Thyroid gland (tissue), 4 donors: ENCODE data around the gene SART3.

Experiments used
- POLR2A ChIP-seq, 2 donors: fragments of 450-650 bp; IDR thresholded peaks; one replicate each; pipeline ENCODE4 v1.6.1; 2017; ENCODE audit warnings: antibody characterized with exemption in 2 of 2, mild to moderate bottlenecking in 2 of 2, moderate library complexity in 1 of 2
- TF ChIP-seq, protein P1 (sequence below), 6 experiments: fragments of 200-600 bp in 3 of 6; fragments of 450-650 bp in 3 of 6; sonication (generic) in 3 of 6; IDR thresholded peaks; one replicate each; pipeline ENCODE4 v1.5.1; 2016 to 2019; ENCODE audit warnings: antibody characterized with exemption in 6 of 6, mild to moderate bottlenecking in 2 of 6, inconsistent platforms in 1 of 6, moderate library complexity in 1 of 6

DNA sequence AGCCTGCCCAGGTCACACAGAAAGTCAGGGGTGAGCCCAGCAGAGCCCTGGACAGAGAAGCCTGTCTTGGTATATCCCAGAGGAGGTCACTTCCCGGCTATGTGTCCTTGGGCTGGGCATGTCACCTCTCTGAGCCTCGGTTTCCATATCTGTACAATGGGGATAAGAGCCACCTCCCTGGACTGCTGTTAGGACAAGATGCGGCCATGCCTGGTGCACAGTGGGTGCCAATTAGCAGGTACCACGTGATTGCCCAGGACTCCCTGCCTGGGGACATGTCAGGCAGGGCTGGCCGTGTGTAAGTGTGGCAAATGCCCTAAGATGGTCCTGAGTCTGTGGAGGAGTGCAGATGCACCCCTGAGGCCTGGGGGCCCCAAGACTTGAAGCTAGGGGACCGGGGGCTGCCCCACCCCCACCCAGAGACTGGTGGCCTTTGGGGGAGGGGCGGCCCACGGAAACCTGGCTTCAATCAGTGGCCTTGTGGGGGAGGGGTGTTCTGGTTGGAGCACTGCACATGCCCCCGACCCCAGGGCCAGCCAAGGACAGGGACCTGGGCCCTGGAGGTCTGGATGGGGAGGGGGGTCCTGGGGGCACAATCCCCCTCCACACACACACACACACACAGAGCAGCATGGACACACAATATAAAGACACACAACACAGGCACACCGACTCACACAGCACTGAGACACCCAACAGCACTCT, 36.0 kb upstream of the SART3 start:
- no peak for TF ChIP-seq POLR2A (IDR thresholded peaks at IDR 0.05)
- TF ChIP-seq, protein P1, sequence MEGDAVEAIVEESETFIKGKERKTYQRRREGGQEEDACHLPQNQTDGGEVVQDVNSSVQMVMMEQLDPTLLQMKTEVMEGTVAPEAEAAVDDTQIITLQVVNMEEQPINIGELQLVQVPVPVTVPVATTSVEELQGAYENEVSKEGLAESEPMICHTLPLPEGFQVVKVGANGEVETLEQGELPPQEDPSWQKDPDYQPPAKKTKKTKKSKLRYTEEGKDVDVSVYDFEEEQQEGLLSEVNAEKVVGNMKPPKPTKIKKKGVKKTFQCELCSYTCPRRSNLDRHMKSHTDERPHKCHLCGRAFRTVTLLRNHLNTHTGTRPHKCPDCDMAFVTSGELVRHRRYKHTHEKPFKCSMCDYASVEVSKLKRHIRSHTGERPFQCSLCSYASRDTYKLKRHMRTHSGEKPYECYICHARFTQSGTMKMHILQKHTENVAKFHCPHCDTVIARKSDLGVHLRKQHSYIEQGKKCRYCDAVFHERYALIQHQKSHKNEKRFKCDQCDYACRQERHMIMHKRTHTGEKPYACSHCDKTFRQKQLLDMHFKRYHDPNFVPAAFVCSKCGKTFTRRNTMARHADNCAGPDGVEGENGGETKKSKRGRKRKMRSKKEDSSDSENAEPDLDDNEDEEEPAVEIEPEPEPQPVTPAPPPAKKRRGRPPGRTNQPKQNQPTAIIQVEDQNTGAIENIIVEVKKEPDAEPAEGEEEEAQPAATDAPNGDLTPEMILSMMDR (IDR thresholded peaks at IDR 0.05), result no peak
